Esophagus (tissue), 2 donors: ENCODE data around the gene CLDN6. TPM values are rescaled to one million over a fixed set of nuclear protein-coding genes. Genes with fewer than 3 reads are reported as not detected.

ENCODE experiments used
- H3K27ac ChIP-seq, 2 donors: one replicate each; pipeline ENCODE4 v1.5.1; 2013; ENCODE audit warnings: low read depth in 2 of 2, mild to moderate bottlenecking in 2 of 2, inconsistent platforms in 1 of 2, low read length in 1 of 2, moderate library complexity in 1 of 2
- H3K27me3 ChIP-seq, 2 donors: one replicate each; pipeline ENCODE4 v1.6.1; 2013; ENCODE audit warnings: low read length in 2 of 2, control low read depth in 1 of 2, mild to moderate bottlenecking in 1 of 2; ENCODE audit not compliant: insufficient read depth in 2 of 2, control insufficient read depth in 1 of 2
- H3K36me3 ChIP-seq, 2 donors: one replicate each; pipeline ENCODE4 v1.6.1; 2013; ENCODE audit warnings: low read length in 1 of 2; ENCODE audit not compliant: control insufficient read depth in 2 of 2, insufficient read depth in 2 of 2
- H3K4me1 ChIP-seq, 2 donors: one replicate each; pipeline ENCODE4 v1.6.1; 2013; ENCODE audit warnings: low read length in 1 of 2; ENCODE audit not compliant: control insufficient read depth in 2 of 2, insufficient read depth in 2 of 2
- H3K4me3 ChIP-seq, 2 donors: one replicate each; pipeline ENCODE4 v1.5.1; 2013; ENCODE audit warnings: low read length in 2 of 2, mild to moderate bottlenecking in 2 of 2, low read depth in 1 of 2, moderate library complexity in 1 of 2
- H3K9me3 ChIP-seq, 2 donors: one replicate each; pipeline ENCODE4 v1.6.1; 2013; ENCODE audit warnings: mild to moderate bottlenecking in 2 of 2, low read depth in 1 of 2, low read length in 1 of 2, moderate library complexity in 1 of 2; ENCODE audit not compliant: control insufficient read depth in 2 of 2, insufficient read depth in 1 of 2
- WGBS, 2 donors: extraction: QIAGEN DNeasy Blood & Tissue Kit; methylation state at CpG; one replicate each; pipeline ENCODE4 v1.1.7; 2013; 5-methylcytosine and 5-hydroxymethylcytosine counted together
- polyA plus RNA-seq, 2 donors: library from polyadenylated mRNA; stranded (reverse); fragments of 200-250 nt; gene quantifications; one replicate each; pipeline ENCODE4 v1.2.3, GENCODE V29; 2013
- donor health status: healthy with polysubstance abuse.
- donor health status: Bipolar disorder and iron deficiency.

The CLDN6 gene
- polyA plus RNA-seq, 2 donors = 0.06 TPM; not detected in 1

- H3K27me3 ChIP-seq = peaks cover 0 to 9% of the 10 kb centered on the region in 2 donors
- no peaks in the 10 kb centered on the region for H3K9me3 ChIP-seq
- H3K4me3 ChIP-seq = peak within 1 kb of the TSS; percentile 62
- peaks cover 14 to 25% of the 10 kb centered on the region in 2 donors for H3K4me1 ChIP-seq
- peaks cover 0 to 2% of the 10 kb centered on the region in 2 donors for H3K36me3 ChIP-seq
- peak within 1 kb of the TSS in 1 of 2 donors; percentile 65 for H3K27ac ChIP-seq
- WGBS, 2 donors = 1% methylated on average over 79 to 98 of the region's 98 CpGs
Observed at GRCh38 chr16:2968738-2969544, 49.0 kb downstream of the CLDN6 start, which contains the start of gene PAQR4. PAQR4 (plus strand) TSS chr16:2969348; CDS start chr16:2969675, 327 bp downstream.

- Histone ChIP-seq H3K4me3 (peak overlapping the region; percentile 62), H3K9me3 (no peaks in the 10 kb centered on the region), H3K36me3 (peaks cover 0 to 2% of the 10 kb centered on the region in 2 donors), H3K27me3 (peaks cover 0 to 10% of the 10 kb centered on the region in 2 donors), H3K27ac (peak overlapping the region in 1 of 2 donors; percentile 65), H3K4me1 (peaks cover 19 to 30% of the 10 kb centered on the region in 2 donors)
- WGBS, 2 donors = 15% methylated on average over 18 of the region's 18 CpGs
Observed at GRCh38 chr16:2968368-2968737, 49.6 kb downstream of the CLDN6 start.

- no peak overlapping the region for H3K4me3 ChIP-seq
- H3K4me1 ChIP-seq = peaks cover 20 to 33% of the 10 kb centered on the region in 2 donors
- H3K27me3 ChIP-seq = peaks cover 0 to 14% of the 10 kb centered on the region in 2 donors
- no peaks in the 10 kb centered on the region for H3K9me3 ChIP-seq
- H3K27ac ChIP-seq = no peak overlapping the region
- WGBS, 2 donors = 58 to 64% methylated on average over 29 to 33 of the region's 33 CpGs
- peaks cover 0 to 2% of the 10 kb centered on the region in 2 donors for H3K36me3 ChIP-seq
Observed at GRCh38 chr16:2967721-2968161, 50.2 kb downstream of the CLDN6 start.

GRCh38 chr16:2967211-2967631, 50.8 kb downstream of the CLDN6 start:
- no peak overlapping the region for H3K4me3 ChIP-seq
- H3K27ac ChIP-seq = no peak overlapping the region
- 20 to 40% methylated on average over 40 to 51 of the region's 51 CpGs for WGBS, 2 donors
- peaks cover 0 to 20% of the 10 kb centered on the region in 2 donors for H3K27me3 ChIP-seq
- H3K9me3 ChIP-seq = no peaks in the 10 kb centered on the region
- H3K36me3 ChIP-seq = peaks cover 0 to 2% of the 10 kb centered on the region in 2 donors
- peaks cover 20 to 33% of the 10 kb centered on the region in 2 donors for H3K4me1 ChIP-seq

GRCh38 chr16:2966808-2967191, 51.2 kb downstream of the CLDN6 start:
- Histone ChIP-seq H3K9me3 (no peaks in the 10 kb centered on the region), H3K4me3 (no peak overlapping the region), H3K27ac (no peak overlapping the region), H3K27me3 (peaks cover 0 to 23% of the 10 kb centered on the region in 2 donors), H3K4me1 (peaks cover 20 to 33% of the 10 kb centered on the region in 2 donors), H3K36me3 (peaks cover 0 to 2% of the 10 kb centered on the region in 2 donors)
- 25 to 26% methylated on average over 36 to 46 of the region's 46 CpGs for WGBS, 2 donors

- WGBS, 2 donors = 70 to 72% methylated on average over 38 to 39 of the region's 39 CpGs
- peaks cover 20 to 35% of the 10 kb centered on the region in 2 donors for H3K4me1 ChIP-seq
Observed at GRCh38 chr16:2966043-2966807, 51.8 kb downstream of the CLDN6 start.

More at GRCh38 chr16:2966043-2966807, 51.8 kb downstream of the CLDN6 start:
- Histone ChIP-seq H3K36me3 (no peaks in the 10 kb centered on the region), H3K27ac (no peak overlapping the region), H3K9me3 (no peaks in the 10 kb centered on the region), H3K27me3 (peaks cover 0 to 23% of the 10 kb centered on the region in 2 donors), H3K4me3 (no peak overlapping the region)

Other genes with a start within 250 kb of the CLDN6 start
- gene ELOB, start 240.9 kb downstream of the CLDN6 start, polyA plus RNA-seq = 100 to 1,000 TPM; 361 to 887 TPM
- gene PRSS33, start 230.6 kb downstream of the CLDN6 start, polyA plus RNA-seq = not detected
- gene PRSS41, start 219.7 kb downstream of the CLDN6 start, polyA plus RNA-seq = not detected
- gene PRSS21, start 200.9 kb downstream of the CLDN6 start, polyA plus RNA-seq = 1 to 10 TPM in 1 of 2 donors, under 1 TPM in 1; 0.86 to 1.8 TPM
- 1 to 10 TPM in 1 of 2 donors, under 1 TPM in 1; 0.77 to 1.1 TPM for gene ZG16B, start 187.9 kb downstream of the CLDN6 start, polyA plus RNA-seq
- 100 to 1,000 TPM; 109 to 281 TPM for gene PRSS22, start 160.0 kb downstream of the CLDN6 start, polyA plus RNA-seq
- gene FLYWCH2, start 135.0 kb downstream of the CLDN6 start, polyA plus RNA-seq = 10 to 100 TPM; 23.9 to 30.9 TPM
- 10 to 100 TPM; 12.9 to 20.2 TPM for gene FLYWCH1, start 106.3 kb downstream of the CLDN6 start, polyA plus RNA-seq
- gene KREMEN2, start 53.9 kb downstream of the CLDN6 start, polyA plus RNA-seq = 1 to 10 TPM; 1.6 to 1.8 TPM
- gene PAQR4, start 48.8 kb downstream of the CLDN6 start, polyA plus RNA-seq = 10 to 100 TPM in 1 of 2 donors, 1 to 10 TPM in 1; 9.6 to 18.8 TPM
- 10 to 100 TPM; 20.7 to 22.3 TPM for gene PKMYT1, start 37.7 kb downstream of the CLDN6 start, polyA plus RNA-seq
- gene CLDN9, start 5.3 kb downstream of the CLDN6 start, polyA plus RNA-seq = under 1 TPM in 1 of 2 donors, not detected in 1; 0.02 TPM
- gene TNFRSF12A, start 2.2 kb upstream of the CLDN6 start, polyA plus RNA-seq = 10 to 100 TPM; 16.6 to 21.1 TPM
- 10 to 100 TPM; 58.8 to 73.6 TPM for gene HCFC1R1, start 5.8 kb upstream of the CLDN6 start, polyA plus RNA-seq
- 10 to 100 TPM; 24.3 to 37.2 TPM for gene THOC6, start 5.9 kb upstream of the CLDN6 start, polyA plus RNA-seq
- gene BICDL2, start 18.8 kb upstream of the CLDN6 start, polyA plus RNA-seq = 100 to 1,000 TPM; 144 to 149 TPM
- gene MMP25, start 28.4 kb upstream of the CLDN6 start, polyA plus RNA-seq = 1 to 10 TPM in 1 of 2 donors, under 1 TPM in 1; 0.51 to 2.6 TPM
- gene IL32, start 47.5 kb upstream of the CLDN6 start, polyA plus RNA-seq = 10 to 100 TPM; 16.5 to 19.0 TPM
- not detected for gene ZSCAN10, start 81.1 kb upstream of the CLDN6 start, polyA plus RNA-seq
- 10 to 100 TPM in 1 of 2 donors, 1 to 10 TPM in 1; 8.4 to 18.0 TPM for gene ZNF205, start 94.4 kb upstream of the CLDN6 start, polyA plus RNA-seq
- gene ZNF213, start 116.8 kb upstream of the CLDN6 start, polyA plus RNA-seq = 1 to 10 TPM; 6.5 to 9.4 TPM
- gene OR1F1, start 170.0 kb upstream of the CLDN6 start, polyA plus RNA-seq = not detected
- 1 to 10 TPM; 2.6 to 2.8 TPM for gene ZNF200, start 217.0 kb upstream of the CLDN6 start, polyA plus RNA-seq
- gene MEFV, start 238.4 kb upstream of the CLDN6 start, polyA plus RNA-seq = under 1 TPM; 0.07 to 0.14 TPM